ENCODE results near the gene IL1F10. TPM values are rescaled to one million over a fixed set of nuclear protein-coding genes. Genes with fewer than 3 reads are reported as not detected.

The IL1F10 gene
- total and polyA plus RNA-seq, 2 of the 8 experiments (the other 6 are each of a cell fraction or from before 2014, with no cell fraction given) = not detected

GRCh38 chr2:113025737-113026136 is 42.0 kb upstream of the IL1F10 start:
- Histone ChIP-seq H3K4me3 (ENCODE audit: extremely low read depth in 1 of 4, insufficient read depth in 2 of 4, low read depth in 3 of 4, low read length in 4 of 4) (no peak overlapping the region), H2AK5ac (ENCODE audit: low read depth, low read length) (no peak overlapping the region), H4K91ac (replicated peaks; ENCODE audit: insufficient read length, low read length) (no peak overlapping the region), H3K23ac (ENCODE audit: insufficient read length) (no peak overlapping the region), H3K18ac (ENCODE audit: extremely low read depth, low read length) (no peak overlapping the region), H3K36me3 (ENCODE audit: control insufficient read depth in 2 of 4, insufficient read depth in 4 of 4, low read length in 3 of 4) (no peaks in the 10 kb centered on the region), H3K4me1 (replicated peaks in 1 of 4; ENCODE audit: control insufficient read depth in 3 of 4, insufficient read depth in 4 of 4, low read length in 3 of 4) (peaks cover 0 to 6% (median 3%) of the 10 kb centered on the region in 4 experiments; a peak in 3 of 7 replicates), H2BK5ac (ENCODE audit: low read depth, low read length) (no peak overlapping the region), H3K79me1 (ENCODE audit: low read depth, low read length) (no peaks in the 10 kb centered on the region), H3K14ac (ENCODE audit: insufficient read length) (no peak overlapping the region), H2BK12ac (ENCODE audit: low read depth, low read length) (no peak overlapping the region), H4K20me1 (replicated peaks in 1 of 2; ENCODE audit: control insufficient read depth in 1 of 2, insufficient read depth in 2 of 2, low read length in 2 of 2) (no peaks in the 10 kb centered on the region), H3K27ac (ENCODE audit: low read depth, low read length) (no peak overlapping the region), H3K23me2 (ENCODE audit: low read depth, low read length) (no peaks in the 10 kb centered on the region), H4K8ac (ENCODE audit: extremely low read depth, insufficient read depth, low read length) (no peak overlapping the region), H3K9ac (replicated peaks in 1 of 4; ENCODE audit: extremely low read depth in 1 of 4, low read depth in 3 of 4, low read length in 3 of 4) (no peak overlapping the region), H2BK15ac (ENCODE audit: low read length) (no peak overlapping the region), H3K4ac (replicated peaks; ENCODE audit: insufficient read length, low read depth, low read length) (no peak overlapping the region), H2BK20ac (ENCODE audit: low read length) (no peak overlapping the region), H3K56ac (replicated peaks; ENCODE audit: insufficient read length, low read depth, low read length) (no peak overlapping the region), H4K5ac (ENCODE audit: insufficient read length, low read depth, low read length) (no peak overlapping the region), H3K9me3 (ENCODE audit: insufficient read depth in 2 of 2, low read depth in 1 of 2, low read length in 1 of 2) (no peaks in the 10 kb centered on the region), H3K79me2 (ENCODE audit: control insufficient read depth in 1 of 2, insufficient read depth in 2 of 2, low read length in 2 of 2) (no peaks in the 10 kb centered on the region), H3K27me3 (replicated peaks in 1 of 4; ENCODE audit: control insufficient read depth in 3 of 4, extremely low read depth in 1 of 4, insufficient read depth in 3 of 4, low read length in 3 of 4) (no peaks in the 10 kb centered on the region), H3K4me2 (ENCODE audit: insufficient read depth in 1 of 2, low read depth in 2 of 2, low read length in 2 of 2) (no peak overlapping the region), H2BK120ac (replicated peaks; ENCODE audit: low read depth, low read length) (no peak overlapping the region), H2AFZ (ENCODE audit: low read length) (no peak overlapping the region)
- POLR2A ChIA-PET (ENCODE audit: partially characterized antibody) = no interaction called here
- WGBS, 2 experiments (ENCODE audit: extremely low coverage in 1 of 2, insufficient coverage in 1 of 2, insufficient read length in 1 of 2, insufficient replicate concordance in 2 of 2, low coverage in 1 of 2, low lambda C conversion rate in 2 of 2, missing lambda C conversion rate in 1 of 2) = 72% methylated on average over 2 of the region's 2 CpGs; no CpG with 5 or more reads in 1 of the 2 experiments
- CTCF ChIA-PET (ENCODE audit: partially characterized antibody) = interaction anchor here (0.6 kb wide), 2 partner anchors 33 to 157 kb away, joined by 3 to 4 read pairs; no protein-coding TSS in a partner anchor
- no peak for TF ChIP-seq GTF2F1 (IDR thresholded peaks at IDR 0.05; ENCODE audit: borderline replicate concordance, low read depth, low read length)
- TF ChIP-seq POLR2A (IDR thresholded peaks at IDR 0.05; ENCODE audit: control extremely low read depth in 1 of 2, low read depth in 2 of 2, low read length in 2 of 2) = no peak
- TF ChIP-seq MAFK (IDR thresholded peaks at IDR 0.05; ENCODE audit: low read depth, low read length) = no peak
- TF ChIP-seq SIRT6 (IDR thresholded peaks at IDR 0.05; ENCODE audit: low read length) = no peak
- no peak for FAIRE-seq
- DNase-seq (ENCODE audit: low read depth in 1 of 2, low spot score in 2 of 2) = no peak
